HG03575 (cell line): ENCODE data around the gene TCP10L.
"Not testable (repeated sequence)": the region's sequence is repeated elsewhere in the genome, so short reads cannot be mapped to it uniquely, and the experiment has no call there.

ENCODE experiments used
- ATAC-seq: cut with Tn5 transposase; IDR thresholded peaks from one replicate; pipeline ENCODE4 v1.9.1; 2021; ENCODE audit not compliant: unreplicated experiment, insufficient number of reproducible peaks, low FRiP score; ENCODE audit errors: extremely low read depth

Gene TCP10L

DNA sequence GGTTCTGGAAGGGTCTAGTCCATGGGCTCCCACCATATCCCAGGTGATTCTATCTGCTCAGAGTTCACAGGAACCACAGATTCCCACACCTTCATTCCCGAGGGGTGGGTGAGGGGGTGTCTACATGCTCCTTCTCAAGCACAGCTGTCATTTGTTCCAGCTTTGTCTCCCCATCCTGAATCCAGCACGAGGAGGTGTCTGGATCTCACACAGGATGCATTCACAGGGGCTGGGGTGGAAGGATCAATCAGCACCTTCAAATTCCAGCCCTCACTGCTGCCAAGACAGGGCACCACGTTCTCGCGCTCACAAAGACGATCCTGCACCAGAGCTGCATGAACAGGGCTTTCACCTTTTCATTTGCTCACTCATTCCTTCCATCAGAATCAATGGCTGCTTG, 52.7 kb downstream of the TCP10L start:
- no peak for ATAC-seq

DNA sequence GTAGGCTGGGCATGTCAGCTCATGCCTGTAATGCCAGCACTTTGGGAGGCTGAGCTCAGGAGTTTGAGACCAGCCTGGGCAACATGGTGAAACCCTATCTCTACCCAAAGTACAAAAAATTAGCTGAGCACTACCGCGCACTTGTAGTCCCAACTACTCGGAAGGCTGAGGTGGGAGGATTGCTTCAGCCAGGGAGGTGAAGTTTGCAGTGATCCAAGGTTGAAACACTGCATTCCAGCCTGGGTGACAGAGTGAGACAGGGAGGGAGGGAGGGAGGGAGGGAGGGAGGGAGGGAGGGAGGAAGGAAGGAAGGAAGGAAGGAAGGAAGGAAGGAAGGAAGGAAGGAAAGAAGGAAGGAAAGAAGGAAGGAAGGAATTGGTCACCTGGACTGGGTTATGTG, 53.8 kb downstream of the TCP10L start:
- not testable (repeated sequence) for ATAC-seq

DNA sequence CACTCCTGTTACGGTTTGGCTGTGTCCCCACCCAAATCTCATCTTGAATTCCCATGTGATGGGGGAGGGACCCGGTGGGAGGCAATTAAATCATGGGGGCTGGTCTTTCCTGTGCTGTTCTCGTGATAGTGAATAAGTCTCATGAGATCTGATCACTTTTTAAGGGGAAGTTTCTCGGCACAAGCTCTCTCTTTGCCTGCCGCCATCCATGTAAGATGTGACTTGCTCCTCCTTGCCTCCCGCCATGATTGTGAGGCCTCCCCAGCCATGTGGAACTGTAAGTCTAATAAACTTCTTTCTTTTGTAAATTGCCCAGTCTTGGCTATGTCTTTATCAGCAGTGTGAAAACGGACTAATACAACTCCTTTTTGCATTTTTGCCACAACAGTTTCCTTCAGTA, 54.5 kb downstream of the TCP10L start:
- ATAC-seq: not testable (repeated sequence)

DNA sequence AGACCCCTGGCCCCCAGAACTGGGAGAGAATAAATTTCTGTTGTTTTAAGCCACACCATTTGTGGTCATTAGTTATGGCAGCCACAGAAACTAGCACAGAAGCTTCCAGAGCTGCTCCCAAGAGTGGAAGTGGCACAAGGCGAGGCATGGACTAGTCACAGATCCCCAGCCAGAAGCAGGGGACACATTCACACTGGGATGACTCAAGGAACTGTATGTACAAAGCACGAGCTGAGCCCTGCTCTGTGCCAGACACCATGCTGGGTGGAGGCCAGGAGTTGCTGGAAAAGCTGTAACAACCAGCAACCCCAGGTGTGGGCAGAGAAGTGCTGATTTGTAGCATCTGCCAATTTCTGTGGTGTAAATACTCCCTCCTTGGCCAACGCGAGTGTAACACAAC, 55.6 kb downstream of the TCP10L start:
- ATAC-seq: no peak

DNA sequence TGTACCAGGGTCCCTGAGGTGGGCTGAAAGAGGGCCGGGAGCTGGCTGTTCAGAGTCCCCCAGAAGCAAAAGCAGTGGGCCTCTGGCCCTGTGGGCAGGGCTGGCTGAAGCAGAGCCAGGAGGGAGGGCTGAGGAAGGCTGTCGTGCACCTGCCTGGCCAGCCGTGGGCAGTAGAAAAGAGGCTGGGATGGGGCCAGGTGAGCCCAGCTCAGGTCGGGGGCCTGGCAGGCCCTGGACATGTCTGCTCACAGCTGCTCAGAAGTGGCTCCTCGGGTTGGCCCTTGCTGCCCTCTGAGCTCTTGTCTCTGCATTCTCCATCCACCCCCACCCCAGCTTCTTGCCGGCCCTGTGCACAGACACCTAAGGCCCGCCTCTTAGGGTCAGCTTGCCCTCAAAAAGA, 60.0 kb downstream of the TCP10L start:
- no peak for ATAC-seq

DNA sequence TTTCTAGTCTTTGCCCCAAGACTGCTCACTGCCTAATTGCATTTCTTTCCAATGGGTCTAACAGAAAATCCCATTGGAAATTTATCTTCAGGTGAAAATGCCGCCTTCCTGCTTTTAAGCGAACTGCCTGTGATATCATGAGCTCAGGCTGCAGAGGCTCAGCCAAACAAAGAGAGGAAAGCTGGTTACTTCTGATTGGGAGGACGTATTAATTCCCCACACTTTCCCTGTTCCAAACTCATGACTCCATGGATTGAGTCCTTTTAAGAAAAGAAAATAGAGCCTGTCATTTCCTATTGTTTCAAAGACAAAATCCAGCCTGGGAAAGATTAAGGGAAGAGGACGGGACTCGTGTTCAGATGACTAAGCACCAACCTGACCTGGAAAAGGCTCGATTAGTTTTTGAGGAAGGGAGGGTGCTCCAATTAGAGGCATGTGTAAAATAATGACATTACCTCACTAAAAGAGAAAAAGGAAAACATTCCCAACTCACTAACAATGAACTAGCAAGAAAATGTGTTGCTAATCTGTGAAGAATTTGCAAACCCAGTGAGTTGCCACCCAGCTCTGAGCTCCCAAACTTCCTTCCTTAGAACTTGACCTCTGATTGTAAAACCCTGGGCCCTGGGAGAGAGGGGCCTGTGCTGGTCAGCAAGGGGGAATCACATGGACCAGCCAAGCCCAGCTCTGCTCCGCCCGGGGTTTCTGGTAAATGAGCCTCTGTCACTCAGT, 61.2 kb downstream of the TCP10L start:
- ATAC-seq: no peak
